Calu3 (cell line): ENCODE results near the gene TMEM238. TPM values are rescaled to one million over a fixed set of nuclear protein-coding genes. Genes with fewer than 3 reads are reported as not detected.
"Not testable (repeated sequence)": the region's sequence is repeated elsewhere in the genome, so short reads cannot be mapped to it uniquely, and the experiment has no call there.

Source experiments
- BruUV-seq: library from RNA; stranded (reverse); fragments of 400-500 nt; replicated peaks from 2 replicates; lab custom pipeline; 2021; lab: Mats Ljungman, UMichigan
- CTCF ChIA-PET: fragments of 300-600 bp; sonication (Branson Sonifier 250); formaldehyde crosslinking; loops from one replicate; lab custom pipeline; 2022; ENCODE audit warnings: antibody characterized with exemption; lab: Charles Lee
- DNase-seq: peaks from one replicate; pipeline ENCODE4 v3.0.0; 2022
- H3K27ac Mint-ChIP-seq: one replicate; pipeline ENCODE4 v1.8.0; 2022; ENCODE audit warnings: mixed read lengths; ENCODE audit not compliant: unreplicated experiment
- H3K27me3 Mint-ChIP-seq: one replicate; pipeline ENCODE4 v1.8.0; 2022; ENCODE audit warnings: mixed read lengths; ENCODE audit not compliant: unreplicated experiment
- H3K36me3 Mint-ChIP-seq: one replicate; pipeline ENCODE4 v1.8.0; 2022; ENCODE audit warnings: mild to moderate bottlenecking, moderate library complexity, mixed read lengths; ENCODE audit not compliant: insufficient read depth, unreplicated experiment
- H3K4me1 Mint-ChIP-seq: one replicate; pipeline ENCODE4 v1.8.0; 2022; ENCODE audit warnings: mild to moderate bottlenecking, low read depth, mixed read lengths; ENCODE audit not compliant: unreplicated experiment
- H3K4me3 Mint-ChIP-seq: one replicate; pipeline ENCODE4 v1.8.0; 2022; ENCODE audit warnings: mild to moderate bottlenecking, low read depth, moderate library complexity, mixed read lengths; ENCODE audit not compliant: unreplicated experiment
- H3K9me3 Mint-ChIP-seq: one replicate; pipeline ENCODE4 v1.8.0; 2022; ENCODE audit warnings: low read depth, mixed read lengths; ENCODE audit not compliant: unreplicated experiment
- CTCF ChIP-seq: fragments of 200-600 bp; IDR thresholded peaks from one replicate; pipeline ENCODE4 v1.8.0; 2022; ENCODE audit warnings: antibody characterized with exemption; ENCODE audit not compliant: unreplicated experiment
- intact Hi-C: fragments of 100-400 bp; cut with micrococcal nuclease; formaldehyde crosslinking; loops from one replicate; pipeline ENCODE4 v1.10.0; 2022; ENCODE audit not compliant: unreplicated experiment
- total RNA-seq: library from RNA; stranded (reverse); gene quantifications from 2 replicates; pipeline ENCODE4 v1.2.3, GENCODE V29; 2022

The TMEM238 gene
- total RNA-seq, 1 experiment from 2014 or later = 38.8 TPM

GRCh38 chr19:55336101-55336500, 48.0 kb downstream of the TMEM238 start:
- intact Hi-C loops = loop anchor here (5.0 kb wide), 1 partner anchor 46 kb away; the partner anchor contains the start of gene TMEM238
- no peak for TF ChIP-seq CTCF
- Mint-ChIP-seq H3K4me1 (peaks cover 22% of the 10 kb centered on the region), H3K27me3 (no peaks in the 10 kb centered on the region), H3K4me3 (no peak overlapping the region), H3K36me3 (peaks cover 47% of the 10 kb centered on the region), H3K27ac (no peak overlapping the region), H3K9me3 (no peaks in the 10 kb centered on the region)
- no TSS peak for BruUV-seq
- CTCF ChIA-PET = no interaction called here
- DNase-seq = no peak

DNA sequence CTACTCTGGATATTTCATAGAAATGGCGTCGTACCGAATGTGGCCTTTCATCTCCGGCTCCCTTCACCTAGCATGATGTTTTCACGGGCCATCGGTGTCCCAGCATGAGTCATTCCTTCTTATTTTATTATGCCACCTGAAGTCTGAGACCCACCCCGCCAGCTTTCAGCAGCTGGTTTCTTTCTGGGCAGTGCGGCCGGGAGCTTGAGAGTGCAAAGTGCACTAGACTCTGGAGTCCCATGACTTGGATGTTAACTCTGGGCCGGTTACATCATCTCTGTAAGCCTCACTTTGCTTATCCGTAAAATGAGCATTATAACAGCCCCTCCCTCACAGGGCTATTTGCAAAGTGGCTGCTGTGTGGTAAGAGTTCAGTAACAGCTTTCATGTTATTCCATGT, 50.2 kb downstream of the TMEM238 start:
- peak; percentile 62 for DNase-seq
- H3K27ac Mint-ChIP-seq = peak overlapping the region; percentile 57
- CTCF ChIA-PET = interaction anchor here (0.7 kb wide), 1 partner anchor 265 kb away, joined by 3 read pairs; the partner anchor contains the start of gene FIZ1
- peaks cover 25% of the 10 kb centered on the region for H3K36me3 Mint-ChIP-seq
- no TSS peak for BruUV-seq
- H3K4me1 Mint-ChIP-seq = peaks cover 17% of the 10 kb centered on the region
- H3K9me3 Mint-ChIP-seq = no peaks in the 10 kb centered on the region
- intact Hi-C loops = no loop called here
- TF ChIP-seq CTCF = no peak
- no peaks in the 10 kb centered on the region for H3K27me3 Mint-ChIP-seq
- H3K4me3 Mint-ChIP-seq = peak overlapping the region; percentile 29

GRCh38 chr19:55329791-55330190, 54.3 kb downstream of the TMEM238 start:
- H3K36me3 Mint-ChIP-seq = peaks cover 11% of the 10 kb centered on the region
- BruUV-seq, H3K9me3 Mint-ChIP-seq, H3K4me3 Mint-ChIP-seq, DNase-seq, H3K27me3 Mint-ChIP-seq, CTCF ChIA-PET, H3K27ac Mint-ChIP-seq, intact Hi-C loops: not testable (repeated sequence)
- peaks cover 18% of the 10 kb centered on the region for H3K4me1 Mint-ChIP-seq

Other genes with a start within 250 kb of the TMEM238 start
- 48.8 and 53.7 TPM in 2 replicates for gene TNNT1, start 235.1 kb downstream of the TMEM238 start, total RNA-seq
- gene TNNI3, start 226.6 kb downstream of the TMEM238 start, total RNA-seq = 1.3 and 2.5 TPM in 2 replicates
- 10.3 and 13.1 TPM in 2 replicates for gene DNAAF3, start 217.7 kb downstream of the TMEM238 start, total RNA-seq
- gene SYT5, start 204.0 kb downstream of the TMEM238 start, total RNA-seq = 0.54 and 0.71 TPM in 2 replicates
- 34.6 and 43.2 TPM in 2 replicates for gene PTPRH, start 174.8 kb downstream of the TMEM238 start, total RNA-seq
- 14.3 and 14.7 TPM in 2 replicates for gene TMEM86B, start 155.5 kb downstream of the TMEM238 start, total RNA-seq
- 126 and 132 TPM in 2 replicates for gene PPP6R1, start 125.3 kb downstream of the TMEM238 start, total RNA-seq
- gene HSPBP1, start 104.2 kb downstream of the TMEM238 start, total RNA-seq = 72.0 and 72.8 TPM in 2 replicates
- 3.4 and 3.8 TPM in 2 replicates for gene BRSK1, start 100.3 kb downstream of the TMEM238 start, total RNA-seq
- gene TMEM150B, start 59.0 kb downstream of the TMEM238 start, total RNA-seq = 0.73 TPM in 1 of 2 replicates, not detected in the other
- gene KMT5C, start 44.4 kb downstream of the TMEM238 start, total RNA-seq = 16.1 and 23.5 TPM in 2 replicates
- gene COX6B2, start 29.6 kb downstream of the TMEM238 start, total RNA-seq = 1.4 and 3.4 TPM in 2 replicates
- gene GARIN5B, start 21.0 kb downstream of the TMEM238 start, total RNA-seq = not detected in 2 replicates
- 0.97 and 1.3 TPM in 2 replicates for gene IL11, start 13.8 kb downstream of the TMEM238 start, total RNA-seq
- not detected in 2 replicates for gene TMEM190, start 7.5 kb downstream of the TMEM238 start, total RNA-seq
- gene RPL28, start 1.6 kb upstream of the TMEM238 start, total RNA-seq = 1,462 and 1,520 TPM in 2 replicates
- gene UBE2S, start 23.5 kb upstream of the TMEM238 start, total RNA-seq = 239 and 287 TPM in 2 replicates
- gene SHISA7, start 59.0 kb upstream of the TMEM238 start, total RNA-seq = not detected in 2 replicates
- gene ISOC2, start 77.3 kb upstream of the TMEM238 start, total RNA-seq = 41.6 and 44.9 TPM in 2 replicates
- not detected in 2 replicates for gene C19orf85, start 80.5 kb upstream of the TMEM238 start, total RNA-seq
- gene ZNF628, start 92.3 kb upstream of the TMEM238 start, total RNA-seq = 11.9 and 13.0 TPM in 2 replicates
- gene NAT14, start 100.9 kb upstream of the TMEM238 start, total RNA-seq = 49.6 and 60.6 TPM in 2 replicates
- gene SSC5D, start 104.1 kb upstream of the TMEM238 start, total RNA-seq = 0.26 and 0.69 TPM in 2 replicates
- gene SBK2, start 152.8 kb upstream of the TMEM238 start, total RNA-seq = not detected in 2 replicates
- gene SBK3, start 161.3 kb upstream of the TMEM238 start, total RNA-seq = 0.57 and 0.78 TPM in 2 replicates
- 29.8 and 33.4 TPM in 2 replicates for gene ZNF579, start 196.6 kb upstream of the TMEM238 start, total RNA-seq
- 18.6 and 23.0 TPM in 2 replicates for gene FIZ1, start 215.2 kb upstream of the TMEM238 start, total RNA-seq
- 18.5 and 21.8 TPM in 2 replicates for gene ZNF524, start 216.0 kb upstream of the TMEM238 start, total RNA-seq
- 29.6 and 30.9 TPM in 2 replicates for gene ZNF865, start 221.4 kb upstream of the TMEM238 start, total RNA-seq
- 6.0 and 7.1 TPM in 2 replicates for gene ZNF784, start 240.3 kb upstream of the TMEM238 start, total RNA-seq